SK-N-SH treated with all-trans-retinoic acid at 6 μM for 48 hours (cell line): ENCODE results near the gene NR5A2.
"Not testable (repeated sequence)": the region's sequence is repeated elsewhere in the genome, so short reads cannot be mapped to it uniquely, and the experiment has no call there.

Source experiments
- ATAC-seq: fragments of 200-7000 bp; cut with Tn5 transposase; 3 replicates; pipeline ENCODE4 v1.9.1; 2020; ENCODE audit warnings: mild to moderate bottlenecking, moderate library complexity
- ARNTL ChIP-seq: fragments of 450-650 bp; formaldehyde crosslinking; IDR thresholded peaks from 2 replicates; pipeline ENCODE4 v1.5.0; 2020; ENCODE audit warnings: low read depth, mild to moderate bottlenecking, moderate library complexity, borderline replicate concordance
- BACH2 ChIP-seq: fragments of 250-450 bp; sonication (Bioruptor Pico); IDR thresholded peaks from 2 replicates; pipeline ENCODE4 v1.9.0; 2021; ENCODE audit warnings: mild to moderate bottlenecking, borderline replicate concordance
- CREB5 ChIP-seq: fragments of 250-450 bp; sonication (Bioruptor Pico); IDR thresholded peaks from 2 replicates; pipeline ENCODE4 v1.5.1; 2020; ENCODE audit warnings: low read depth, mild to moderate bottlenecking, moderate library complexity
- CSDC2 ChIP-seq: fragments of 250-450 bp; sonication (Bioruptor Pico); IDR thresholded peaks from 2 replicates; pipeline ENCODE4 v1.5.0; 2020; ENCODE audit warnings: mild to moderate bottlenecking, moderate library complexity
- CSRNP3 ChIP-seq: fragments of 250-450 bp; sonication (Bioruptor Pico); IDR thresholded peaks from 2 replicates; pipeline ENCODE4 v1.5.1; 2021; ENCODE audit warnings: mild to moderate bottlenecking, moderate library complexity
- ESRRG ChIP-seq: fragments of 250-450 bp; sonication (Bioruptor Pico); IDR thresholded peaks from 2 replicates; pipeline ENCODE4 v1.6.1; 2021; ENCODE audit warnings: mild to moderate bottlenecking
- GLIS3 ChIP-seq: fragments of 250-450 bp; sonication (Bioruptor Pico); IDR thresholded peaks from 2 replicates; pipeline ENCODE4 v1.5.0; 2020; ENCODE audit warnings: mild to moderate bottlenecking, moderate library complexity
- ISL1 ChIP-seq: fragments of 250-450 bp; sonication (Bioruptor Pico); IDR thresholded peaks from 2 replicates; pipeline ENCODE4 v2.1.2; 2022; ENCODE audit warnings: mild to moderate bottlenecking, moderate library complexity
- OSR1 ChIP-seq: fragments of 250-450 bp; sonication (Bioruptor Pico); IDR thresholded peaks from 2 replicates; pipeline ENCODE4 v1.8.0; 2022; ENCODE audit warnings: moderate library complexity, mild to moderate bottlenecking, inconsistent platforms
- PATZ1 ChIP-seq: fragments of 250-450 bp; sonication (Bioruptor Pico); IDR thresholded peaks from 2 replicates; pipeline ENCODE4 v1.8.0; 2020; ENCODE audit warnings: mild to moderate bottlenecking, moderate library complexity, borderline replicate concordance
- POU6F1 ChIP-seq: fragments of 250-450 bp; sonication (Bioruptor Pico); IDR thresholded peaks from 2 replicates; pipeline ENCODE4 v1.8.0; 2021; ENCODE audit warnings: low read depth, mild to moderate bottlenecking, moderate library complexity, borderline replicate concordance
- PPARA ChIP-seq: fragments of 250-450 bp; sonication (Bioruptor Pico); IDR thresholded peaks from 2 replicates; pipeline ENCODE4 v1.5.0; 2020; ENCODE audit warnings: mild to moderate bottlenecking, borderline replicate concordance
- RARB ChIP-seq: fragments of 250-450 bp; sonication (Bioruptor Pico); IDR thresholded peaks from 2 replicates; pipeline ENCODE4 v1.8.0; 2021; ENCODE audit warnings: mild to moderate bottlenecking, moderate library complexity
- SNAI2 ChIP-seq: fragments of 250-450 bp; sonication (Bioruptor Pico); IDR thresholded peaks from 2 replicates; pipeline ENCODE4 v1.5.0; 2020; ENCODE audit warnings: mild to moderate bottlenecking, moderate library complexity
- TCF4 ChIP-seq: fragments of 250-450 bp; sonication (Bioruptor Pico); IDR thresholded peaks from 2 replicates; pipeline ENCODE4 v1.8.0; 2021; ENCODE audit warnings: mild to moderate bottlenecking, moderate library complexity, borderline replicate concordance
- TSHZ2 ChIP-seq: fragments of 250-450 bp; sonication (Bioruptor Pico); IDR thresholded peaks from 2 replicates; pipeline ENCODE4 v1.5.0; 2020; ENCODE audit warnings: mild to moderate bottlenecking, moderate library complexity
- ZC3H10 ChIP-seq: fragments of 250-450 bp; sonication (Bioruptor Pico); IDR thresholded peaks from 2 replicates; pipeline ENCODE4 v1.5.1; 2021; ENCODE audit warnings: mild to moderate bottlenecking, moderate library complexity
- ZFP3 ChIP-seq: fragments of 250-450 bp; sonication (Bioruptor Pico); IDR thresholded peaks from 2 replicates; pipeline ENCODE4 v1.5.0; 2020; ENCODE audit warnings: mild to moderate bottlenecking, moderate library complexity
- ZNF565 ChIP-seq: fragments of 450-650 bp; formaldehyde crosslinking; conservative IDR thresholded peaks from 2 replicates; pipeline ENCODE4 v1.5.0; 2020; ENCODE audit warnings: low read depth, mild to moderate bottlenecking, moderate library complexity
- ZNF70 ChIP-seq: fragments of 450-650 bp; formaldehyde crosslinking; IDR thresholded peaks from 2 replicates; pipeline ENCODE4 v1.5.0; 2020; ENCODE audit warnings: mild to moderate bottlenecking, moderate library complexity
- ZNF8 ChIP-seq: fragments of 450-650 bp; formaldehyde crosslinking; IDR thresholded peaks from 2 replicates; pipeline ENCODE4 v1.5.0; 2020; ENCODE audit warnings: mild to moderate bottlenecking, moderate library complexity

The NR5A2 gene

GRCh38 chr1:200184196-200184595 lies 156.7 kb downstream of the NR5A2 start:
- ATAC-seq = peak; percentile 12; the same call in 1 of the 3 replicates

GRCh38 chr1:200185191-200185590 lies 157.7 kb downstream of the NR5A2 start:
- not testable (repeated sequence) for ATAC-seq

More at GRCh38 chr1:200184196-200184595, 156.7 kb downstream of the NR5A2 start:
- TF ChIP-seq PATZ1 (CRISPR knock-in tag) (no peak), PPARA (CRISPR knock-in tag) (no peak), GLIS3 (no peak), BACH2 (CRISPR knock-in tag) (no peak), TCF4 (CRISPR knock-in tag) (no peak), ZNF70 (CRISPR knock-in tag) (no peak), ISL1 (CRISPR knock-in tag) (no peak), ZNF8 (no peak), POU6F1 (CRISPR knock-in tag) (no peak), ZC3H10 (CRISPR knock-in tag) (no peak), ESRRG (CRISPR knock-in tag) (no peak), RARB (CRISPR knock-in tag) (no peak), CSRNP3 (CRISPR knock-in tag) (no peak), ZFP3 (CRISPR knock-in tag) (no peak)

GRCh38 chr1:200187332-200187731 lies 159.8 kb downstream of the NR5A2 start:
- not testable (repeated sequence) for ATAC-seq

GRCh38 chr1:200191993-200192392 lies 164.5 kb downstream of the NR5A2 start:
- no peak for ATAC-seq

More at GRCh38 chr1:200191993-200192392, 164.5 kb downstream of the NR5A2 start:
- no peak for TF ChIP-seq OSR1
- TF ChIP-seq TSHZ2 (CRISPR knock-in tag) = no peak
- TF ChIP-seq SNAI2 (CRISPR knock-in tag) = no peak
- TF ChIP-seq PPARA (CRISPR knock-in tag) = no peak
- no peak for TF ChIP-seq ESRRG (CRISPR knock-in tag)
- TF ChIP-seq ISL1 (CRISPR knock-in tag) = no peak
- TF ChIP-seq ZC3H10 (CRISPR knock-in tag) = no peak
- no peak for TF ChIP-seq PATZ1 (CRISPR knock-in tag)
- no peak for TF ChIP-seq ARNTL (CRISPR knock-in tag)
- no peak for TF ChIP-seq ZNF565 (CRISPR knock-in tag)
- TF ChIP-seq CREB5 (CRISPR knock-in tag) = no peak
- TF ChIP-seq RARB (CRISPR knock-in tag) = no peak
- TF ChIP-seq CSDC2 (CRISPR knock-in tag) = no peak
- no peak for TF ChIP-seq ZNF70 (CRISPR knock-in tag)
- TF ChIP-seq ZNF8 = no peak
- TF ChIP-seq ZFP3 (CRISPR knock-in tag) = no peak
- TF ChIP-seq CSRNP3 (CRISPR knock-in tag) = no peak
- TF ChIP-seq TCF4 (CRISPR knock-in tag) = no peak
